Measurements from ENCODE around the gene PIK3AP1. TPM values are rescaled to one million over a fixed set of nuclear protein-coding genes. Genes with fewer than 3 reads are reported as not detected.
A peak's percentile ranks its signal among the peaks of the same experiment; 100 is the strongest.
"Not testable (repeated sequence)": the region's sequence is repeated elsewhere in the genome, so short reads cannot be mapped to it uniquely, and the experiment has no call there.

The PIK3AP1 gene
- total and polyA plus RNA-seq, 7 experiments from 2014 or later = 0.46 to 68.1 (median 2.9) TPM

GRCh38 chr10:96746503-96746902, 26.2 kb upstream of the PIK3AP1 start:
- Mint-ChIP-seq H3K4me3 (no peak overlapping the region), H3K27ac (no peak overlapping the region), H3K9me3 (no peaks in the 10 kb centered on the region), H3K27me3 (peaks cover 0 to 8% (median 0%) of the 10 kb centered on the region in 5 donors), H3K4me1 (peaks cover 0 to 15% (median 6%) of the 10 kb centered on the region in 7 donors), H3K36me3 (no peaks in the 10 kb centered on the region)
- intact Hi-C loops (cut with micrococcal nuclease) = loop anchor here in 1 of 2 donors (2.0 kb wide), 1 partner anchor 26 kb away; the partner anchor contains the start of gene PIK3AP1
- Histone ChIP-seq H3K4me3 (ENCODE audit: low read length) (no peak overlapping the region), H3K9me3 (ENCODE audit: control insufficient read depth in 2 of 3, low read length in 3 of 3) (no peaks in the 10 kb centered on the region), H3K27ac (ENCODE audit: low read depth, low read length) (no peak overlapping the region), H3K4me1 (ENCODE audit: control insufficient read depth in 2 of 2, insufficient read depth in 2 of 2, low read length in 2 of 2) (no peaks in the 10 kb centered on the region), H3K36me3 (ENCODE audit: control insufficient read depth in 2 of 3, insufficient read depth in 3 of 3, low read length in 3 of 3) (no peaks in the 10 kb centered on the region), H3K27me3 (ENCODE audit: control insufficient read depth in 2 of 2, insufficient read depth in 2 of 2, low read length in 2 of 2) (no peaks in the 10 kb centered on the region)
- ChIA-PET POLR2A (no interaction called here), CTCF (interaction anchor here (0.8 kb wide), 1 partner anchor 10 kb away, joined by 3 read pairs; no protein-coding TSS in a partner anchor)
- ATAC-seq = no peak
- no peak for DNase-seq

- H3K27ac ChIP-seq (ENCODE audit: low read depth, low read length) = no peak overlapping the region
- intact Hi-C loops (cut with micrococcal nuclease) = loop anchor here in 1 of 2 donors (2.0 kb wide), 1 partner anchor 25 kb away; the partner anchor contains the start of gene PIK3AP1
- Mint-ChIP-seq H3K27ac (no peak overlapping the region), H3K9me3 (no peaks in the 10 kb centered on the region), H3K4me1 (peaks cover 0 to 15% (median 6%) of the 10 kb centered on the region in 7 donors), H3K4me3 (no peak overlapping the region), H3K27me3 (peaks cover 0 to 8% (median 0%) of the 10 kb centered on the region in 5 donors), H3K36me3 (no peaks in the 10 kb centered on the region)
- no peaks in the 10 kb centered on the region for H3K4me1 ChIP-seq (ENCODE audit: control insufficient read depth in 2 of 2, insufficient read depth in 2 of 2, low read length in 2 of 2)
- no peaks in the 10 kb centered on the region for H3K36me3 ChIP-seq (ENCODE audit: control insufficient read depth in 2 of 3, insufficient read depth in 3 of 3, low read length in 3 of 3)
- H3K27me3 ChIP-seq (ENCODE audit: control insufficient read depth in 2 of 2, insufficient read depth in 2 of 2, low read length in 2 of 2) = no peaks in the 10 kb centered on the region
- H3K4me3 ChIP-seq (ENCODE audit: low read length) = no peak overlapping the region
- DNase-seq (no peak), ATAC-seq (no peak)
- no peaks in the 10 kb centered on the region for H3K9me3 ChIP-seq (ENCODE audit: control insufficient read depth in 2 of 3, low read length in 3 of 3)
- POLR2A ChIA-PET = no interaction called here
- CTCF ChIA-PET = interaction anchor here (0.8 kb wide), 1 partner anchor 10 kb away, joined by 3 read pairs; no protein-coding TSS in a partner anchor
These were observed 25.6 kb upstream of the PIK3AP1 start for GRCh38 chr10:96745950-96746349.

GRCh38 chr10:96743988-96744585, 23.8 kb upstream of the PIK3AP1 start:
- Mint-ChIP-seq H3K27me3 (peaks cover 0 to 11% (median 0%) of the 10 kb centered on the region in 5 donors), H3K36me3 (no peaks in the 10 kb centered on the region), H3K9me3 (peaks cover 0 to 1% (median 0%) of the 10 kb centered on the region in 11 donors), H3K27ac (no peak overlapping the region), H3K4me3 (no peak overlapping the region), H3K4me1 (peaks cover 0 to 15% (median 6%) of the 10 kb centered on the region in 7 donors)
- ATAC-seq (peak; percentile 37), DNase-seq (no peak)
- Histone ChIP-seq H3K4me3 (ENCODE audit: low read length) (no peak overlapping the region), H3K27me3 (ENCODE audit: control insufficient read depth in 2 of 2, insufficient read depth in 2 of 2, low read length in 2 of 2) (no peaks in the 10 kb centered on the region), H3K27ac (ENCODE audit: low read depth, low read length) (no peak overlapping the region), H3K9me3 (ENCODE audit: control insufficient read depth in 2 of 3, low read length in 3 of 3) (no peaks in the 10 kb centered on the region), H3K36me3 (ENCODE audit: control insufficient read depth in 2 of 3, insufficient read depth in 3 of 3, low read length in 3 of 3) (no peaks in the 10 kb centered on the region), H3K4me1 (ENCODE audit: control insufficient read depth in 2 of 2, insufficient read depth in 2 of 2, low read length in 2 of 2) (no peaks in the 10 kb centered on the region)
- intact Hi-C loops (cut with micrococcal nuclease) = no loop called here
- POLR2A ChIA-PET = no interaction called here
- CTCF ChIA-PET = no interaction called here

GRCh38 chr10:96741557-96741956, 21.2 kb upstream of the PIK3AP1 start:
- CTCF ChIA-PET = interaction anchor here (0.8 kb wide), 1 partner anchor 296 kb away, joined by 3 read pairs; no protein-coding TSS in a partner anchor
- POLR2A ChIA-PET = not testable (repeated sequence)

GRCh38 chr10:96740579-96741281, 20.4 kb upstream of the PIK3AP1 start:
- Histone ChIP-seq H3K4me3 (ENCODE audit: low read length) (no peak overlapping the region), H3K27ac (ENCODE audit: low read depth, low read length) (no peak overlapping the region), H3K36me3 (ENCODE audit: control insufficient read depth in 2 of 3, insufficient read depth in 3 of 3, low read length in 3 of 3) (no peaks in the 10 kb centered on the region), H3K4me1 (ENCODE audit: control insufficient read depth in 2 of 2, insufficient read depth in 2 of 2, low read length in 2 of 2) (no peaks in the 10 kb centered on the region), H3K9me3 (ENCODE audit: control insufficient read depth in 2 of 3, low read length in 3 of 3) (no peaks in the 10 kb centered on the region), H3K27me3 (ENCODE audit: control insufficient read depth in 2 of 2, insufficient read depth in 2 of 2, low read length in 2 of 2) (no peaks in the 10 kb centered on the region)
- peaks cover 0 to 3% (median 0%) of the 10 kb centered on the region in 11 donors for H3K9me3 Mint-ChIP-seq
- H3K27ac Mint-ChIP-seq = no peak overlapping the region
- peaks cover 0 to 11% (median 0%) of the 10 kb centered on the region in 5 donors for H3K27me3 Mint-ChIP-seq
- DNase-seq (no peak), ATAC-seq (peak; percentile 87)
- CTCF ChIA-PET = interaction anchor here (0.8 kb wide), 1 partner anchor 296 kb away, joined by 3 read pairs; no protein-coding TSS in a partner anchor
- POLR2A ChIA-PET = no interaction called here
- H3K4me1 Mint-ChIP-seq = peaks cover 0 to 9% (median 0%) of the 10 kb centered on the region in 7 donors
- intact Hi-C loops (cut with micrococcal nuclease) = no loop called here
- H3K4me3 Mint-ChIP-seq = peak overlapping the region in 1 of 10 donors; percentile 29
- no peaks in the 10 kb centered on the region for H3K36me3 Mint-ChIP-seq

More at GRCh38 chr10:96741557-96741956, 21.2 kb upstream of the PIK3AP1 start:
- H3K4me3 ChIP-seq (ENCODE audit: low read length); H3K36me3 Mint-ChIP-seq; H3K27ac ChIP-seq (ENCODE audit: low read depth, low read length); intact Hi-C loops (cut with micrococcal nuclease); H3K9me3 ChIP-seq (ENCODE audit: control insufficient read depth in 2 of 3, low read length in 3 of 3); H3K27me3 ChIP-seq (ENCODE audit: control insufficient read depth in 2 of 2, insufficient read depth in 2 of 2, low read length in 2 of 2); H3K27ac Mint-ChIP-seq; ATAC-seq; H3K4me1 ChIP-seq (ENCODE audit: control insufficient read depth in 2 of 2, insufficient read depth in 2 of 2, low read length in 2 of 2); H3K4me3 Mint-ChIP-seq; H3K36me3 ChIP-seq (ENCODE audit: control insufficient read depth in 2 of 3, insufficient read depth in 3 of 3, low read length in 3 of 3); DNase-seq; H3K9me3 Mint-ChIP-seq; H3K4me1 Mint-ChIP-seq: not testable (repeated sequence)
- H3K27me3 Mint-ChIP-seq = peaks cover 0 to 11% (median 0%) of the 10 kb centered on the region in 5 donors

GRCh38 chr10:96740141-96740540, 19.8 kb upstream of the PIK3AP1 start:
- Mint-ChIP-seq H3K4me3 (no peak overlapping the region), H3K9me3 (peaks cover 0 to 4% (median 0%) of the 10 kb centered on the region in 11 donors), H3K36me3 (no peaks in the 10 kb centered on the region), H3K27ac (no peak overlapping the region), H3K27me3 (peaks cover 0 to 9% (median 0%) of the 10 kb centered on the region in 5 donors), H3K4me1 (peaks cover 0 to 9% (median 0%) of the 10 kb centered on the region in 7 donors)
- POLR2A ChIA-PET = no interaction called here
- ATAC-seq (no peak), DNase-seq (no peak)
- Histone ChIP-seq H3K9me3 (ENCODE audit: control insufficient read depth in 2 of 3, low read length in 3 of 3) (no peaks in the 10 kb centered on the region), H3K4me1 (ENCODE audit: control insufficient read depth in 2 of 2, insufficient read depth in 2 of 2, low read length in 2 of 2) (no peaks in the 10 kb centered on the region), H3K4me3 (ENCODE audit: low read length) (no peak overlapping the region), H3K27me3 (ENCODE audit: control insufficient read depth in 2 of 2, insufficient read depth in 2 of 2, low read length in 2 of 2) (no peaks in the 10 kb centered on the region), H3K36me3 (ENCODE audit: control insufficient read depth in 2 of 3, insufficient read depth in 3 of 3, low read length in 3 of 3) (no peaks in the 10 kb centered on the region), H3K27ac (ENCODE audit: low read depth, low read length) (no peak overlapping the region)
- CTCF ChIA-PET = no interaction called here
- intact Hi-C loops (cut with micrococcal nuclease) = no loop called here
